ENCODE measurements around the gene TBC1D7. TPM values are rescaled to one million over a fixed set of nuclear protein-coding genes. Genes with fewer than 3 reads are reported as not detected.

Gene TBC1D7
- total RNA-seq (2022; extraction: Qiagen RNA extraction; ENCODE audit: low read depth), result 30.4 to 32.3 TPM (median 31.0 TPM) in 5 replicates

DNA sequence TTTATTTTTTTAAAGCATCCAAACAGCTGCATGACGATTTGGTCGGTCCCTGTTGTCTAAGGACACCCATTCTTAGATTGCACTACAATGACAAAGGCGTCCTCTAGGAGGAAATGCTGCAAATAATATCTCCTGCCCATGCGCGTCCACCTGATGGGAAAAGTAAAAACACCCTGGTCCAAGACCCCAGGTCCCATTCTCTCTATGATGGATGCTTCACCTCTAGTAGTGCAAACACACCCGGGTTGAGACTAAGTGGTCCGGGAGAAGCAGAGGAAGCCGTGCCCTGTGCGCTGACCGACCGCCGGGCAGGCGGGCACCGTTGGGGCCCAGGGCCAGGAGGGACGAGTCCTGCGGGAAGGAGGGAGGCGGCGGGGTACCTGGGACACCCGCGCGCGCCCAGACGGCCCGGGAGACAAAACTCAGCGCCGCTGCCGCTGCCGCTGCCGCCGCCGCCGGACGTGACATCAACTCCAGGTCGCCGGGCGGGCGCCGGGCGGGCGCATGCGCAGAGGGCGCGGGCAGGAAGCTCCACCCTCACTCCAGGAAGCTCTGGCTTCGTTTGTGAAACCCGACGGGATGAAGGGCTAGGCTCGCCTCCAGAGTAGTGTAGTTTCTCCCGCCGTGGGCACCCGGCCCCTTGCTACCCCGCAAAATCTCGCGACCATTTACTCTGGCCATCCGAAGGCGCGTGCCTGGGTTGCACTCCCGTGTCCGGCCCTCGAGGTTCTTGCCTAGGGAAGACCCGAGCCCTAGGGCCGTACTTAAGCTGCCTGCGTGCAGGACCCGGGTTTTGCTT, at the start of gene TBC1D7:
Gene TBC1D7 (minus strand): TSS at position 462 of the 799 bp plus-strand sequence. CDS start 1,639 bp downstream, outside the sequence.

Other genes with a start within 250 kb of the TBC1D7 start
- gene GFOD1, start 159.1 kb upstream of the TBC1D7 start, total RNA-seq (2022; extraction: Qiagen RNA extraction; ENCODE audit: low read depth), result 1.6 to 1.9 TPM (median 1.8 TPM) in 5 replicates
- 3.1 to 3.9 TPM (median 3.7 TPM) in 5 replicates for gene SIRT5, start 246.1 kb upstream of the TBC1D7 start, total RNA-seq (2022; extraction: Qiagen RNA extraction; ENCODE audit: low read depth)